HG03460 (cell line): ENCODE results near the gene CA10.
A peak's percentile ranks its signal among the peaks of the same experiment; 100 is the strongest.

ENCODE experiments used
- ATAC-seq: cut with Tn5 transposase; IDR thresholded peaks from one replicate; pipeline ENCODE4 v1.9.1; 2021; ENCODE audit not compliant: unreplicated experiment

The CA10 gene

GRCh38 chr17:51734462-51734861 is 424.1 kb downstream of the CA10 start:
- no peak for ATAC-seq

- ATAC-seq, result no peak
Observed at GRCh38 chr17:51733166-51733565, 425.3 kb downstream of the CA10 start.

GRCh38 chr17:51731941-51732722 is 426.4 kb downstream of the CA10 start:
- no peak for ATAC-seq

- no peak for ATAC-seq
Observed at GRCh38 chr17:51730303-51731050, 428.0 kb downstream of the CA10 start.

- peak; percentile 73 for ATAC-seq
Observed at GRCh38 chr17:51725185-51725584, 433.3 kb downstream of the CA10 start.

- ATAC-seq, result no peak
Observed at GRCh38 chr17:51724043-51724580, 434.4 kb downstream of the CA10 start.

GRCh38 chr17:51722994-51723393 is 435.5 kb downstream of the CA10 start:
- no peak for ATAC-seq

GRCh38 chr17:51721730-51722129 is 436.8 kb downstream of the CA10 start:
- no peak for ATAC-seq

- ATAC-seq, result no peak
Observed at GRCh38 chr17:51720439-51720838, 438.1 kb downstream of the CA10 start.

GRCh38 chr17:51718983-51719382 is 439.5 kb downstream of the CA10 start:
- ATAC-seq, result no peak

GRCh38 chr17:51711581-51711980 is 446.9 kb downstream of the CA10 start:
- ATAC-seq, result no peak

GRCh38 chr17:51710634-51710979 is 447.9 kb downstream of the CA10 start:
- ATAC-seq, result no peak

- no peak for ATAC-seq
Observed at GRCh38 chr17:51709694-51710633, 448.6 kb downstream of the CA10 start.

- no peak for ATAC-seq
Observed at GRCh38 chr17:51707216-51707615, 451.3 kb downstream of the CA10 start.

- no peak for ATAC-seq
Observed at GRCh38 chr17:51706093-51706492, 452.4 kb downstream of the CA10 start.

- no peak for ATAC-seq
Observed at GRCh38 chr17:51703361-51704341, 454.9 kb downstream of the CA10 start.

- no peak for ATAC-seq
Observed at GRCh38 chr17:51702963-51703360, 455.6 kb downstream of the CA10 start.

- ATAC-seq, result no peak
Observed at GRCh38 chr17:51701501-51701900, 457.0 kb downstream of the CA10 start.

GRCh38 chr17:51700011-51700760 is 458.3 kb downstream of the CA10 start:
- no peak for ATAC-seq
